ENCODE results near the gene TMEM43. TPM values are rescaled to one million over a fixed set of nuclear protein-coding genes. Genes with fewer than 3 reads are reported as not detected.
"Not testable (repeated sequence)": the region's sequence is repeated elsewhere in the genome, so short reads cannot be mapped to it uniquely, and the experiment has no call there.

The TMEM43 gene
- total and polyA plus RNA-seq, 2 of the 8 experiments (the other 6 are each of a cell fraction or from before 2014, with no cell fraction given), result 27.0 to 33.7 TPM

GRCh38 chr3:14124615-14125192 is at the start of gene TMEM43, which contains the start of gene CHCHD4 (continued):
- no peak for TF ChIP-seq SUZ12 (IDR thresholded peaks at IDR 0.05; ENCODE audit: low read length)

GRCh38 chr3:14075233-14075632 is 49.6 kb upstream of the TMEM43 start:
- H3K4ac ChIP-seq (replicated peaks; ENCODE audit: insufficient read length, low read depth, low read length); H3K79me2 ChIP-seq (ENCODE audit: control insufficient read depth in 1 of 2, insufficient read depth in 2 of 2, low read length in 2 of 2); H3K27me3 ChIP-seq (replicated peaks in 1 of 4; ENCODE audit: control insufficient read depth in 3 of 4, extremely low read depth in 1 of 4, insufficient read depth in 3 of 4, low read length in 3 of 4); H2AK5ac ChIP-seq (ENCODE audit: low read depth, low read length); H2BK20ac ChIP-seq (ENCODE audit: low read length); FAIRE-seq; H2BK12ac ChIP-seq (ENCODE audit: low read depth, low read length); H4K91ac ChIP-seq (replicated peaks; ENCODE audit: insufficient read length, low read length); POLR2A ChIA-PET (ENCODE audit: partially characterized antibody); H2BK5ac ChIP-seq (ENCODE audit: low read depth, low read length); H2BK120ac ChIP-seq (replicated peaks; ENCODE audit: low read depth, low read length); H3K18ac ChIP-seq (ENCODE audit: extremely low read depth, low read length); H3K14ac ChIP-seq (ENCODE audit: insufficient read length); H4K20me1 ChIP-seq (replicated peaks in 1 of 2; ENCODE audit: control insufficient read depth in 1 of 2, insufficient read depth in 2 of 2, low read length in 2 of 2); H3K4me1 ChIP-seq (replicated peaks in 1 of 4; ENCODE audit: control insufficient read depth in 3 of 4, insufficient read depth in 4 of 4, low read length in 3 of 4); H2AFZ ChIP-seq (ENCODE audit: low read length); H2BK15ac ChIP-seq (ENCODE audit: low read length); DNase-seq (ENCODE audit: low read depth in 1 of 2, low spot score in 2 of 2); H3K9ac ChIP-seq (replicated peaks in 1 of 4; ENCODE audit: extremely low read depth in 1 of 4, low read depth in 3 of 4, low read length in 3 of 4); H4K5ac ChIP-seq (ENCODE audit: insufficient read length, low read depth, low read length); H3K79me1 ChIP-seq (ENCODE audit: low read depth, low read length); H3K36me3 ChIP-seq (ENCODE audit: control insufficient read depth in 2 of 4, insufficient read depth in 4 of 4, low read length in 3 of 4); H3K4me3 ChIP-seq (ENCODE audit: extremely low read depth in 1 of 4, insufficient read depth in 2 of 4, low read depth in 3 of 4, low read length in 4 of 4); H3K27ac ChIP-seq (ENCODE audit: low read depth, low read length); H3K23ac ChIP-seq (ENCODE audit: insufficient read length); H4K8ac ChIP-seq (ENCODE audit: extremely low read depth, insufficient read depth, low read length); H3K4me2 ChIP-seq (ENCODE audit: insufficient read depth in 1 of 2, low read depth in 2 of 2, low read length in 2 of 2); H3K56ac ChIP-seq (replicated peaks; ENCODE audit: insufficient read length, low read depth, low read length); H3K23me2 ChIP-seq (ENCODE audit: low read depth, low read length); CTCF ChIA-PET (ENCODE audit: partially characterized antibody): not testable (repeated sequence)
- peaks cover 8 to 19% of the 10 kb centered on the region in 2 experiments; a peak in 3 of 4 replicates for H3K9me3 ChIP-seq (ENCODE audit: insufficient read depth in 2 of 2, low read depth in 1 of 2, low read length in 1 of 2)
- WGBS, 2 experiments (ENCODE audit: extremely low coverage in 1 of 2, insufficient coverage in 1 of 2, insufficient read length in 1 of 2, insufficient replicate concordance in 2 of 2, low coverage in 1 of 2, low lambda C conversion rate in 2 of 2, missing lambda C conversion rate in 1 of 2), result 85% methylated on average over 3 of the region's 3 CpGs; no CpG with 5 or more reads in 1 of the 2 experiments
